Activated CD8-positive, alpha-beta T cell treated with anti-CD3 and anti-CD28 coated beads for 36 hours (primary cell): ENCODE measurements around the gene RNF220. TPM values are rescaled to one million over a fixed set of nuclear protein-coding genes. Genes with fewer than 3 reads are reported as not detected.

Experiments
- ATAC-seq: fragments of 200-7000 bp; cut with Tn5 transposase; one replicate; pipeline ENCODE4 v1.10.0; 2021; ENCODE audit warnings: mild to moderate bottlenecking, moderate library complexity
- CTCF ChIA-PET: fragments of 350-600 bp; sonication (Branson Sonifier 250); formaldehyde crosslinking; loops from one replicate; lab custom pipeline; 2021; ENCODE audit warnings: antibody characterized with exemption; lab: Charles Lee
- POLR2A ChIA-PET: fragments of 350-600 bp; sonication (Branson Sonifier 250); formaldehyde crosslinking; loops from one replicate; lab custom pipeline; 2021; ENCODE audit warnings: antibody characterized with exemption; lab: Charles Lee
- DNase-seq: peaks from one replicate; pipeline ENCODE4 v3.0.0-alpha.2; 2020
- H3K27ac Mint-ChIP-seq: one replicate; pipeline ENCODE4 v1.8.0; 2021; ENCODE audit warnings: mild to moderate bottlenecking, mixed read lengths
- H3K27me3 Mint-ChIP-seq: one replicate; pipeline ENCODE4 v1.8.0; 2021; ENCODE audit warnings: mixed read lengths
- H3K36me3 Mint-ChIP-seq: one replicate; pipeline ENCODE4 v1.8.0; 2021; ENCODE audit warnings: low read depth, mixed read lengths
- H3K4me1 Mint-ChIP-seq: one replicate; pipeline ENCODE4 v1.8.0; 2021; ENCODE audit warnings: low read depth, mixed read lengths
- H3K4me3 Mint-ChIP-seq: one replicate; pipeline ENCODE4 v1.8.0; 2021; ENCODE audit warnings: mild to moderate bottlenecking, moderate library complexity, mixed read lengths
- H3K9me3 Mint-ChIP-seq: one replicate; pipeline ENCODE4 v1.8.0; 2021; ENCODE audit warnings: mixed read lengths
- intact Hi-C: fragments of 100-400 bp; cut with micrococcal nuclease; formaldehyde crosslinking; loops from one replicate; pipeline ENCODE4 v1.10.0; 2022
- total RNA-seq, 2 experiments: library from RNA; stranded (reverse); gene quantifications; one replicate each; pipeline ENCODE4 v1.2.3, GENCODE V29; 2021
- TF ChIP-seq, protein P1 (sequence below): fragments of 200-600 bp; IDR thresholded peaks from one replicate; pipeline ENCODE4 v1.8.0; 2022; ENCODE audit warnings: antibody characterized with exemption, mild to moderate bottlenecking

RNF220 gene
- total RNA-seq, 2 experiments from 2014 or later, result 71.9 to 79.1 TPM

DNA sequence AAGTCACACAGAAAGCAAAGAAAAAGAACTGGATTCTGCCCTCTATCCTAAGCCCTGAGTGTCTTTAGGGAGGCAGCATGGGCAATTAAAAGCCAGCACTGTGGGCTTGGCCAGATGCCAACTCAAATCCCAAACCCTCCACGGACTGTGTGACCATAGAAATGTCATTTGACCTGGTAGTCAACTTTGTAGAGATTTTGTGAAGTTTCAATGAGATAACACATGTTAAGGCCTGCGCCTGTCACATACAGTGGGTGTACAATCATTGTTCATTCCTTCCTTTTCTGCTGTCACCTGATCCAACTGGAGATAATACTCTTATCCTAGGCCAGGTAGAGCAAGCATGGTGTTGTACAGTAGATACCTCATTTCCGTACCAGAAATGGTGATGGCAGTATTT is 215.0 kb downstream of the RNF220 start:
- H3K27ac Mint-ChIP-seq, result no peak overlapping the region
- no peaks in the 10 kb centered on the region for H3K9me3 Mint-ChIP-seq
- ChIA-PET POLR2A (interaction anchor here (1.4 kb wide), 1 partner anchor 13 kb away, joined by 3 read pairs; no protein-coding TSS in a partner anchor), CTCF (interaction anchor here (0.9 kb wide), 1 partner anchor 12 kb away, joined by 3 read pairs; no protein-coding TSS in a partner anchor)
- no peaks in the 10 kb centered on the region for H3K4me1 Mint-ChIP-seq
- no peak for ATAC-seq
- no peak for DNase-seq
- TF ChIP-seq, protein P1, sequence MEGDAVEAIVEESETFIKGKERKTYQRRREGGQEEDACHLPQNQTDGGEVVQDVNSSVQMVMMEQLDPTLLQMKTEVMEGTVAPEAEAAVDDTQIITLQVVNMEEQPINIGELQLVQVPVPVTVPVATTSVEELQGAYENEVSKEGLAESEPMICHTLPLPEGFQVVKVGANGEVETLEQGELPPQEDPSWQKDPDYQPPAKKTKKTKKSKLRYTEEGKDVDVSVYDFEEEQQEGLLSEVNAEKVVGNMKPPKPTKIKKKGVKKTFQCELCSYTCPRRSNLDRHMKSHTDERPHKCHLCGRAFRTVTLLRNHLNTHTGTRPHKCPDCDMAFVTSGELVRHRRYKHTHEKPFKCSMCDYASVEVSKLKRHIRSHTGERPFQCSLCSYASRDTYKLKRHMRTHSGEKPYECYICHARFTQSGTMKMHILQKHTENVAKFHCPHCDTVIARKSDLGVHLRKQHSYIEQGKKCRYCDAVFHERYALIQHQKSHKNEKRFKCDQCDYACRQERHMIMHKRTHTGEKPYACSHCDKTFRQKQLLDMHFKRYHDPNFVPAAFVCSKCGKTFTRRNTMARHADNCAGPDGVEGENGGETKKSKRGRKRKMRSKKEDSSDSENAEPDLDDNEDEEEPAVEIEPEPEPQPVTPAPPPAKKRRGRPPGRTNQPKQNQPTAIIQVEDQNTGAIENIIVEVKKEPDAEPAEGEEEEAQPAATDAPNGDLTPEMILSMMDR, result no peak
- no peak overlapping the region for H3K4me3 Mint-ChIP-seq
- H3K27me3 Mint-ChIP-seq, result no peaks in the 10 kb centered on the region
- no peaks in the 10 kb centered on the region for H3K36me3 Mint-ChIP-seq
- intact Hi-C loops, result no loop called here

DNA sequence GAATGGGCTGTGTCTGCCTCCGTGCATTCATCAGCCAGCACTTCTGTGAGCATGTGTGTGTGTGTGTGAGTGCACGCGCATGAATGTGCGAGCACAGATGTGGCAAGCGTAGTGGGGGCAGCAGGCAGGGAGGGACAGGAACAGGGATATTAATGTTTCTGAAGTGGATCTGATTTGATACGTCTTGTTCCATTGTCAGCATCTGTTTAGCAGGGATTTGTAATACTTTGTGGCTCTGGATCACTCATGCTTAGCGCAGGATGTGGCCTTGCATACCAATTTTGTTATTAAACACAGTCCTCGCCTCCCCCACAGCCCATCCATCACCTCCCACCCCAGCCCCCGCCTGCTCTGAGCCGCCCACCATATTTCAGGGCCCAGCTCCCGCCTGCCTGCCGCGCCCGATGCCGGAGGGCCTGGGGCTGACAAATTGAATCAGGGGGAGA is 216.8 kb downstream of the RNF220 start:
- TF ChIP-seq, protein P1, result no peak
- no peak overlapping the region for H3K4me3 Mint-ChIP-seq
- no peaks in the 10 kb centered on the region for H3K9me3 Mint-ChIP-seq
- no peaks in the 10 kb centered on the region for H3K4me1 Mint-ChIP-seq
- no peaks in the 10 kb centered on the region for H3K27me3 Mint-ChIP-seq
- intact Hi-C loops, result no loop called here
- CTCF ChIA-PET, result interaction anchor here (3.6 kb wide), 1 partner anchor 31 kb away, joined by 17 read pairs; no protein-coding TSS in a partner anchor
- H3K36me3 Mint-ChIP-seq, result no peaks in the 10 kb centered on the region
- DNase-seq (no peak), ATAC-seq (no peak)
- POLR2A ChIA-PET, result interaction anchor here (0.6 kb wide), 1 partner anchor 900 kb away, joined by 3 read pairs; the partner anchor contains the start of gene PRDX1
- H3K27ac Mint-ChIP-seq, result no peak overlapping the region

DNA sequence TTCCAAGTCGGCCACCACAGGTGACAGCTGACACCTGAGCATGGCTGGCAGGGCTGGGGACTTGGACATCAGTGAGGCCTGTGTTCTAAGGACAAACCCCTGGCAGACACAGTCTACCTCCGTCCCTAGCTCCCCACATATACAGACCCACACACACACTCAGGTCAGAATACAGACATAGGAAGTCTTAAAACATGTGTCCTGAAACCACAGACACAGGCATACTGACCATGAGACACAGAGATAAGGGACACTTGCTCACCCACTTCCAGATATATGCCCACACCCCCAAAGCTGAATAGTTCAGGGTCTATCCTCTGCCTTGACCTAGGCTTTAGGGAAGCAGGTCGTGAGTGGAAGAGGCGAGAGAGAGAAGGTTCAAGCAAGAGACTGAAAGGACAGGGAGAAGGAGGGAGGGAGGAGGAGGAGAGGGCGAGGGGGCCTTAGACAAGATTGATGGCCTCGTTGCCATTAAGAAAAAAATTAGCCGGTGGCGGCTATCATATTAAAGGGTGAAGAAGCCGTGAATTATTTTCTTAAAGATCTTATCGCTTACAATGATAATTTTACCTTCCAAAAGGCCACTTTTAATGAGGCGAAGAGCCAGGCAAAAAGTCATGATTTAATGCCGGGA is 219.3 kb downstream of the RNF220 start:
- intact Hi-C loops, result no loop called here
- TF ChIP-seq, protein P1, result no peak
- no peaks in the 10 kb centered on the region for H3K36me3 Mint-ChIP-seq
- ChIA-PET POLR2A (interaction anchor here (0.9 to 1.3 kb wide), 2 partner anchors 8 to 11 kb away, joined by 3 read pairs; no protein-coding TSS in a partner anchor), CTCF (interaction anchor here (3.6 kb wide), 1 partner anchor 28 kb away, joined by 17 read pairs; no protein-coding TSS in a partner anchor)
- no peaks in the 10 kb centered on the region for H3K9me3 Mint-ChIP-seq
- no peak overlapping the region for H3K4me3 Mint-ChIP-seq
- DNase-seq (no peak), ATAC-seq (no peak)
- H3K27me3 Mint-ChIP-seq, result no peaks in the 10 kb centered on the region
- no peak overlapping the region for H3K27ac Mint-ChIP-seq
- H3K4me1 Mint-ChIP-seq, result no peaks in the 10 kb centered on the region

DNA sequence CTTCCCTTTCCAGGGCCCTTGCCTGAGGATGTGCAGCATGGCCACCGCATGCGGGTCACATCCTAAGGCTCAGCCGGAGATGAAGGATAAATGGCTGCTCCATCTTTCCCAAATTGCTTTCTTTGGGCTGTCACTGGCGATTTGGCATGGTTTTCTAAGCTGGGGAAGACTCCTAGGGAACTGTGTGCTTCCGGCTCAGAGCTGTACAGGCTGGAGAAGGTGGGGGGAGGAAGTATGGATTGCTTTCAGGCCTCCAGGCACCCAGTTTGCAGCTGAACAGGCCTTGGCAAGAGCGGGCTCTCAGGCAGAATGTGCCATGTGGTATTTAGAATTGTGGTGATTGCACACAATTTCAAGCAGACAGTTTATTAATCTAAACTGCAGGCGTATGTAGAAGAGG is 220.3 kb downstream of the RNF220 start:
- TF ChIP-seq, protein P1, result no peak
- Mint-ChIP-seq H3K4me1 (no peaks in the 10 kb centered on the region), H3K27me3 (no peaks in the 10 kb centered on the region), H3K9me3 (no peaks in the 10 kb centered on the region), H3K36me3 (no peaks in the 10 kb centered on the region), H3K4me3 (no peak overlapping the region), H3K27ac (no peak overlapping the region)
- ChIA-PET POLR2A (interaction anchor here (1.3 kb wide), 1 partner anchor 10 kb away, joined by 3 read pairs; no protein-coding TSS in a partner anchor), CTCF (interaction anchor here (3.6 kb wide), 1 partner anchor 27 kb away, joined by 17 read pairs; no protein-coding TSS in a partner anchor)
- ATAC-seq (no peak), DNase-seq (no peak)
- intact Hi-C loops, result no loop called here
